Measurements from ENCODE around the gene LLPH.

GRCh38 chr12:66119870-66120241 is 10.7 kb downstream of the LLPH start:
- TF ChIP-seq EZH2 (IDR thresholded peaks at IDR 0.05) (no peak), POLR2AphosphoS5 (IDR thresholded peaks at IDR 0.05; ENCODE audit: borderline replicate concordance, low read depth, low read length) (peak; percentile 11; the same call in 1 of the 2 replicates), FOXP2 (optimal IDR thresholded peaks at IDR 0.05; ENCODE audit: control extremely low read depth, extremely low read length, insufficient read depth) (no peak)
